Body of pancreas (tissue), 4 donors: ENCODE data around the gene ARHGAP15.

Source experiments
- CTCF ChIP-seq, 7 experiments: fragments of 450-650 bp in 4 of 7; fragments of 200-600 bp in 3 of 7; sonication (generic) in 3 of 7; IDR thresholded peaks; one replicate each; pipeline ENCODE4 v1.5.1; 2016 to 2019; ENCODE audit warnings: antibody characterized with exemption in 7 of 7
- POLR2A ChIP-seq, 3 donors: fragments of 450-650 bp; IDR thresholded peaks; one replicate each; pipeline ENCODE4 v1.6.1; 2016; ENCODE audit warnings: antibody characterized with exemption in 3 of 3, mild to moderate bottlenecking in 2 of 3

- TF ChIP-seq CTCF (IDR thresholded peaks at IDR 0.05) (no peak), POLR2A (IDR thresholded peaks at IDR 0.05) (no peak)
Observed at GRCh38 chr2:143282684-143283083, 153.5 kb downstream of the ARHGAP15 start.
